ENCODE results near the gene GAMT. TPM values are rescaled to one million over a fixed set of nuclear protein-coding genes. Genes with fewer than 3 reads are reported as not detected.

GAMT gene
- total and polyA plus RNA-seq, 2 donors (not counting 3 experiments of a cell fraction or from before 2014, with no cell fraction given): 22.1 to 36.9 TPM

- H3K4me2 ChIP-seq (ENCODE audit: insufficient read depth, low read length): no peak overlapping the region
- H3K27me3 ChIP-seq (ENCODE audit: control insufficient read depth in 2 of 2, insufficient read depth in 2 of 2, low read length in 2 of 2): no peaks in the 10 kb centered on the region
- no peak overlapping the region for H3K9ac ChIP-seq (replicated peaks; ENCODE audit: extremely low read depth, insufficient read depth, low read length)
- peaks cover 4 to 38% of the 10 kb centered on the region in 2 experiments for H3K36me3 ChIP-seq (ENCODE audit: control insufficient read depth in 2 of 2, extremely low read depth in 1 of 2, insufficient read depth in 2 of 2, low read length in 2 of 2)
- intact Hi-C loops (cut with micrococcal nuclease) (no loop called here), dilution Hi-C loops (cut with MboI; ENCODE audit: extremely low pct_ligation_motif_present, low sequenced_read_pairs) (no loop called here)
- no peaks in the 10 kb centered on the region for H3K9me1 ChIP-seq (replicated peaks; ENCODE audit: control insufficient read depth, extremely low read depth, insufficient read depth, low read length)
- no peak for FAIRE-seq
- H3K27ac ChIP-seq (ENCODE audit: insufficient read depth, low read depth, low read length): no peak overlapping the region
- H3K4me1 ChIP-seq (ENCODE audit: control insufficient read depth, extremely low read depth, insufficient read depth, low read length): no peaks in the 10 kb centered on the region
- DNase-seq (ENCODE audit: low read depth, low spot score): no peak
- no peaks in the 10 kb centered on the region for H3K79me2 ChIP-seq (ENCODE audit: control insufficient read depth, insufficient read depth, low read length)
- TF ChIP-seq FOS (IDR thresholded peaks at IDR 0.05; ENCODE audit: borderline replicate concordance, insufficient read depth, low read length): no peak
- TF ChIP-seq JUN (IDR thresholded peaks at IDR 0.05; ENCODE audit: borderline replicate concordance, insufficient read depth, insufficient read length, low read depth): no peak
- no peak for TF ChIP-seq CTCF (IDR thresholded peaks at IDR 0.05; ENCODE audit: extremely low read depth in 1 of 2, insufficient read depth in 1 of 2, low read depth in 1 of 2, low read length in 2 of 2)
- no peak for TF ChIP-seq POLR2AphosphoS5 (IDR thresholded peaks at IDR 0.05; ENCODE audit: insufficient read depth, low read depth, low read length)
- no peak for TF ChIP-seq EZH2 (IDR thresholded peaks at IDR 0.05; ENCODE audit: borderline replicate concordance, low read depth, low read length, severe bottlenecking)
- no peak for TF ChIP-seq MAX (IDR thresholded peaks at IDR 0.05; ENCODE audit: insufficient read depth, insufficient read length)
- no peak for TF ChIP-seq MYC (IDR thresholded peaks at IDR 0.05; ENCODE audit: low read depth, low read length)
- no peak for TF ChIP-seq POLR2A (IDR thresholded peaks at IDR 0.05; ENCODE audit: low read depth, low read length)
- TF ChIP-seq GATA2 (IDR thresholded peaks at IDR 0.05; ENCODE audit: insufficient read depth, insufficient read length, low read depth, low read length): no peak
- H2AFZ ChIP-seq (ENCODE audit: low read depth, low read length): no peak overlapping the region
- no peak overlapping the region for H3K4me3 ChIP-seq (replicated peaks in 1 of 3; ENCODE audit: insufficient read depth in 1 of 3, low read depth in 1 of 3, low read length in 3 of 3)
- ChIA-PET CTCF (interaction anchor here (1.3 kb wide), 1 partner anchor 11 kb away, joined by 3 read pairs; no protein-coding TSS in a partner anchor), POLR2A (no interaction called here)
- BruUV-seq (replicated peaks): no TSS peak
- no peaks in the 10 kb centered on the region for H3K9me3 ChIP-seq (replicated peaks; ENCODE audit: control insufficient read depth, insufficient read depth, low read length)
- no peaks in the 10 kb centered on the region for H4K20me1 ChIP-seq (replicated peaks; ENCODE audit: control insufficient read depth, extremely low read depth, insufficient read depth, low read length)
These were observed 34.2 kb downstream of the GAMT start for GRCh38 chr19:1366899-1367870.
